Endothelial cell of umbilical vein (primary cell): ENCODE measurements around the gene NDFIP1. TPM values are rescaled to one million over a fixed set of nuclear protein-coding genes. Genes with fewer than 3 reads are reported as not detected.

Source experiments
- BruUV-seq: library from RNA; stranded (reverse); fragments of 400-500 nt; replicated peaks from 2 replicates; lab custom pipeline; 2021; lab: Mats Ljungman, UMichigan
- CTCF ChIA-PET: fragments of 300-600, 350-600 bp; sonication (Branson Sonifier 250); formaldehyde crosslinking; loops from one replicate; lab custom pipeline; 2021; ENCODE audit warnings: antibody characterized with exemption, inconsistent platforms; lab: Charles Lee
- POLR2A ChIA-PET: fragments of 300-600, 350-600 bp; sonication (Branson Sonifier 250); formaldehyde crosslinking; loops from one replicate; lab custom pipeline; 2021; ENCODE audit warnings: antibody characterized with exemption, inconsistent platforms; lab: Charles Lee
- DNase-seq: peaks from one replicate; pipeline ENCODE4 v3.0.0-alpha.2; 2011; ENCODE audit warnings: low read depth, low spot score
- FAIRE-seq: peaks from 2 replicates; lab custom pipeline; 2011; peaks lifted over from hg19 to GRCh38; lab: Jason Lieb, UNC
- H2AFZ ChIP-seq: 2 replicates; pipeline ENCODE4 v1.6.0; 2012; ENCODE audit warnings: low read depth, low read length, control low read depth, inconsistent platforms
- H3K27ac ChIP-seq: 2 replicates; pipeline ENCODE4 v1.5.1; 2011; ENCODE audit warnings: low read depth, mild to moderate bottlenecking, control low read depth, low read length, moderate library complexity; ENCODE audit not compliant: insufficient read depth
- H3K27me3 ChIP-seq, 2 experiments: 2 replicates each; pipeline versions ENCODE4 v1.6.0 to v1.6.1; 2011; ENCODE audit warnings: low read length in 2 of 2, mixed read lengths in 1 of 2; ENCODE audit not compliant: control insufficient read depth in 2 of 2, insufficient read depth in 2 of 2
- H3K36me3 ChIP-seq, 2 experiments: 2 replicates in 1 of 2; 3 replicates in 1 of 2; pipeline ENCODE4 v1.5.1; 2011; ENCODE audit warnings: low read length in 2 of 2, mild to moderate bottlenecking in 1 of 2, moderate library complexity in 1 of 2; ENCODE audit not compliant: control insufficient read depth in 2 of 2, insufficient read depth in 2 of 2; ENCODE audit errors: extremely low read depth in 1 of 2
- H3K4me1 ChIP-seq: 3 replicates; pipeline ENCODE4 v1.5.1; 2011; ENCODE audit warnings: mild to moderate bottlenecking, low read length; ENCODE audit not compliant: control insufficient read depth, insufficient read depth; ENCODE audit errors: extremely low read depth
- H3K4me2 ChIP-seq: 2 replicates; pipeline ENCODE4 v1.6.1; 2011; ENCODE audit warnings: low read length, control low read depth, mixed read lengths; ENCODE audit not compliant: insufficient read depth
- H3K4me3 ChIP-seq, 3 experiments: fragments of 200-600 bp in 1 of 3; sonication (generic), shearing (Covaris generic) in 1 of 3; replicated peaks in 1 of 3; 2 replicates each; pipeline ENCODE4 v1.5.1; 2011 to 2016; ENCODE audit warnings: control low read depth in 3 of 3, low read length in 3 of 3, mild to moderate bottlenecking in 2 of 3, inconsistent platforms in 1 of 3, low read depth in 1 of 3, moderate library complexity in 1 of 3; ENCODE audit not compliant: insufficient read depth in 1 of 3
- H3K79me2 ChIP-seq: 2 replicates; pipeline ENCODE4 v1.6.0; 2012; ENCODE audit warnings: low read length, inconsistent platforms; ENCODE audit not compliant: control insufficient read depth, insufficient read depth
- H3K9ac ChIP-seq: replicated peaks from 2 replicates; pipeline ENCODE3; 2011; ENCODE audit warnings: low read length, control low read depth; ENCODE audit not compliant: insufficient read depth; ENCODE audit errors: extremely low read depth
- H3K9me1 ChIP-seq: replicated peaks from 3 replicates; pipeline ENCODE4 v1.6.0; 2011; ENCODE audit warnings: mild to moderate bottlenecking, low read length; ENCODE audit not compliant: control insufficient read depth, insufficient read depth; ENCODE audit errors: extremely low read depth
- H3K9me3 ChIP-seq: replicated peaks from 2 replicates; pipeline ENCODE4 v1.5.1; 2012; ENCODE audit warnings: low read length, inconsistent platforms; ENCODE audit not compliant: control insufficient read depth, insufficient read depth
- H4K20me1 ChIP-seq: replicated peaks from 2 replicates; pipeline ENCODE3; 2011; ENCODE audit warnings: mild to moderate bottlenecking, low read length; ENCODE audit not compliant: control insufficient read depth, insufficient read depth; ENCODE audit errors: extremely low read depth
- CTCF ChIP-seq, 2 donors: IDR thresholded peaks; 1 replicate in 1 of 2; 2 replicates in 1 of 2; pipeline ENCODE4 v1.5.1; 2011; ENCODE audit warnings: low read length in 2 of 2, mild to moderate bottlenecking in 2 of 2, moderate library complexity in 2 of 2, control low read depth in 1 of 2, inconsistent platforms in 1 of 2, low read depth in 1 of 2; ENCODE audit not compliant: insufficient read depth in 1 of 2; ENCODE audit errors: extremely low read depth in 1 of 2
- EZH2 ChIP-seq: IDR thresholded peaks from 2 replicates; pipeline ENCODE4 v1.6.1; 2012; ENCODE audit warnings: borderline replicate concordance, low read depth, mild to moderate bottlenecking, moderate library complexity, low read length, inconsistent platforms; ENCODE audit not compliant: severe bottlenecking
- FOS ChIP-seq: IDR thresholded peaks from 2 replicates; pipeline ENCODE4 v1.6.1; 2011; ENCODE audit warnings: mild to moderate bottlenecking, low read length, moderate library complexity, borderline replicate concordance; ENCODE audit not compliant: insufficient read depth
- GATA2 ChIP-seq: IDR thresholded peaks from 2 replicates; pipeline ENCODE4 v1.7.0; 2011; ENCODE audit warnings: low read depth, mild to moderate bottlenecking, moderate library complexity, mixed read lengths, low read length; ENCODE audit not compliant: insufficient read length, insufficient read depth
- JUN ChIP-seq: IDR thresholded peaks from 2 replicates; pipeline ENCODE4 v1.6.1; 2011; ENCODE audit warnings: borderline replicate concordance, low read depth; ENCODE audit not compliant: insufficient read length, insufficient read depth
- MAX ChIP-seq: IDR thresholded peaks from 2 replicates; pipeline ENCODE4 v1.6.1; 2011; ENCODE audit not compliant: insufficient read depth, insufficient read length
- MYC ChIP-seq: IDR thresholded peaks from one replicate; pipeline ENCODE4 v1.6.1; 2011; ENCODE audit warnings: mild to moderate bottlenecking, low read depth, low read length
- POLR2A ChIP-seq: IDR thresholded peaks from 2 replicates; pipeline ENCODE4 v1.6.1; 2012; ENCODE audit warnings: low read depth, mild to moderate bottlenecking, control low read depth, low read length
- POLR2AphosphoS5 ChIP-seq: IDR thresholded peaks from 2 replicates; pipeline ENCODE4 v1.6.1; 2012; ENCODE audit warnings: low read depth, mild to moderate bottlenecking, control low read depth, low read length, moderate library complexity; ENCODE audit not compliant: insufficient read depth
- dilution Hi-C: fragments of 300-500 bp; cut with MboI; formaldehyde crosslinking; loops from one replicate; pipeline ENCODE4 v1.15.0; 2019; ENCODE audit warnings: low sequenced_read_pairs; ENCODE audit not compliant: extremely low pct_ligation_motif_present
- intact Hi-C: fragments of 100-400 bp; cut with micrococcal nuclease; formaldehyde crosslinking; loops from one replicate; pipeline ENCODE4 v1.10.0; 2022
- polyA plus RNA-seq, 4 experiments: library from polyadenylated mRNA; depleted of rRNA in 3 of 4; stranded (reverse) in 3 of 4; unstranded in 1 of 4; fragments of >200 nt; gene quantifications; 2 replicates each; pipeline versions ENCODE4 v1.2.1 to v1.2.3, GENCODE V29; 2011 to 2012; ENCODE audit warnings: missing spikeins in 1 of 4
- total RNA-seq: library from RNA; stranded (reverse); gene quantifications from 2 replicates; pipeline ENCODE4 v1.2.3, GENCODE V29; 2021

The NDFIP1 gene
- total and polyA plus RNA-seq, 2 donors (not counting 3 experiments of a cell fraction or from before 2014, with no cell fraction given) = 12.3 to 42.6 TPM

- DNase-seq = no peak
- FAIRE-seq = no peak
- dilution Hi-C loops = loop anchor here (25.0 kb wide), 1 partner anchor 141 kb away; no protein-coding TSS in a partner anchor
- Histone ChIP-seq H4K20me1 (peaks cover 4% of the 10 kb centered on the region), H3K79me2 (peaks cover 60% of the 10 kb centered on the region), H3K4me3 (no peak overlapping the region), H3K9ac (no peak overlapping the region), H3K27ac (no peak overlapping the region), H3K4me2 (no peak overlapping the region), H3K27me3 (no peaks in the 10 kb centered on the region), H3K9me3 (no peaks in the 10 kb centered on the region), H3K9me1 (no peaks in the 10 kb centered on the region), H3K4me1 (no peaks in the 10 kb centered on the region), H3K36me3 (peaks cover 0 to 2% of the 10 kb centered on the region in 2 experiments), H2AFZ (no peak overlapping the region)
- ChIA-PET POLR2A (no interaction called here), CTCF (interaction anchor here (1.4 to 1.7 kb wide), 2 partner anchors 15 to 117 kb away, joined by 5 to 8 read pairs; no protein-coding TSS in a partner anchor)
- BruUV-seq = no TSS peak
- TF ChIP-seq GATA2 = no peak
- no peak for TF ChIP-seq MYC
- no peak for TF ChIP-seq JUN
- no peak for TF ChIP-seq CTCF (IDR thresholded peaks at IDR 0.05; ENCODE audit: extremely low read depth in 1 of 2, insufficient read depth in 1 of 2, low read depth in 1 of 2, low read length in 2 of 2)
- no peak for TF ChIP-seq FOS
- no peak for TF ChIP-seq EZH2
- TF ChIP-seq MAX = no peak
- no peak for TF ChIP-seq POLR2AphosphoS5
- no peak for TF ChIP-seq POLR2A
- intact Hi-C loops = no loop called here
Observed at GRCh38 chr5:142128675-142129208, 20.2 kb downstream of the NDFIP1 start.
